ENCODE data around the gene SNAP47. TPM values are rescaled to one million over a fixed set of nuclear protein-coding genes. Genes with fewer than 3 reads are reported as not detected.

The SNAP47 gene
- polyA plus RNA-seq, 1 experiment = 44.8 TPM

GRCh38 chr1:227734546-227734855, 734 bp upstream of the SNAP47 start:
- no peak overlapping the region for H3K27ac ChIP-seq (ENCODE audit: low read depth, low read length)
- no peak for DNase-seq (ENCODE audit: low read depth, low spot score)

GRCh38 chr1:227735539-227736285, 477 bp downstream of the SNAP47 start:
- POLR2A ChIA-PET = interaction anchor here (0.7 to 1.0 kb wide), 2 partner anchors 23 to 24 kb away, joined by 7 read pairs; no protein-coding TSS in a partner anchor

More at GRCh38 chr1:227734546-227734855, 734 bp upstream of the SNAP47 start:
- H3K27me3 ChIP-seq (ENCODE audit: control insufficient read depth, insufficient read depth, low read length) = no peaks in the 10 kb centered on the region
- H3K4me3 ChIP-seq (ENCODE audit: low read depth, low read length) = peak overlapping the region; percentile 99
- ChIA-PET CTCF (no interaction called here), POLR2A (interaction anchor here (0.7 to 1.0 kb wide), 3 partner anchors 25 to 368 kb away, joined by 3 to 15 read pairs (median 7); no protein-coding TSS in a partner anchor)
- no peaks in the 10 kb centered on the region; the same call in 1 of the 2 replicates for H3K9me3 ChIP-seq (ENCODE audit: control insufficient read depth, insufficient read depth, low read length)
- no peak for TF ChIP-seq CTCF (IDR thresholded peaks at IDR 0.05; ENCODE audit: low read depth, low read length)

GRCh38 chr1:227736814-227737432, 1.7 kb downstream of the SNAP47 start:
- no peak for DNase-seq (ENCODE audit: low read depth, low spot score)
- Histone ChIP-seq H3K9me3 (ENCODE audit: control insufficient read depth, insufficient read depth, low read length) (no peaks in the 10 kb centered on the region; the same call in 1 of the 2 replicates), H3K27ac (ENCODE audit: low read depth, low read length) (no peak overlapping the region), H3K27me3 (ENCODE audit: control insufficient read depth, insufficient read depth, low read length) (no peaks in the 10 kb centered on the region), H3K4me3 (ENCODE audit: low read depth, low read length) (no peak overlapping the region)
- no peak for TF ChIP-seq CTCF (IDR thresholded peaks at IDR 0.05; ENCODE audit: low read depth, low read length)
- ChIA-PET POLR2A (no interaction called here), CTCF (interaction anchor here (0.7 kb wide), 1 partner anchor 194 kb away, joined by 6 read pairs; no protein-coding TSS in a partner anchor)

More at GRCh38 chr1:227735539-227736285, 477 bp downstream of the SNAP47 start:
- H3K27me3 ChIP-seq (ENCODE audit: control insufficient read depth, insufficient read depth, low read length) = no peaks in the 10 kb centered on the region
- peak overlapping the region; percentile 99 for H3K4me3 ChIP-seq (ENCODE audit: low read depth, low read length)
- no peak for TF ChIP-seq CTCF (IDR thresholded peaks at IDR 0.05; ENCODE audit: low read depth, low read length)
- CTCF ChIA-PET = interaction anchor here (0.6 to 0.7 kb wide), 3 partner anchors 45 to 218 kb away, joined by 3 to 6 read pairs (median 5); no protein-coding TSS in a partner anchor
- peak overlapping the region; percentile 31 for H3K27ac ChIP-seq (ENCODE audit: low read depth, low read length)
- DNase-seq (ENCODE audit: low read depth, low spot score) = no peak
- no peaks in the 10 kb centered on the region; the same call in 1 of the 2 replicates for H3K9me3 ChIP-seq (ENCODE audit: control insufficient read depth, insufficient read depth, low read length)

GRCh38 chr1:227738820-227739219, 3.6 kb downstream of the SNAP47 start:
- POLR2A ChIA-PET = no interaction called here
- CTCF ChIA-PET = no interaction called here

More at GRCh38 chr1:227738820-227739219, 3.6 kb downstream of the SNAP47 start:
- no peak overlapping the region for H3K27ac ChIP-seq (ENCODE audit: low read depth, low read length)
- no peak overlapping the region for H3K4me3 ChIP-seq (ENCODE audit: low read depth, low read length)
- no peaks in the 10 kb centered on the region for H3K27me3 ChIP-seq (ENCODE audit: control insufficient read depth, insufficient read depth, low read length)
- TF ChIP-seq CTCF (IDR thresholded peaks at IDR 0.05; ENCODE audit: low read depth, low read length) = no peak
- DNase-seq (ENCODE audit: low read depth, low spot score) = no peak
- no peaks in the 10 kb centered on the region for H3K9me3 ChIP-seq (ENCODE audit: control insufficient read depth, insufficient read depth, low read length)
